ENCODE measurements around the gene GARNL3.

Gene GARNL3

GRCh38 chr9:127219520-127219919, 45.1 kb upstream of the GARNL3 start:
- TF ChIP-seq CTCF (IDR thresholded peaks at IDR 0.05; ENCODE audit: low read depth, low read length, missing control alignments): no peak
- no peak overlapping the region for H3K4me3 ChIP-seq (replicated peaks; ENCODE audit: low read depth, low read length)
- no peak for DNase-seq (ENCODE audit: extremely low read depth, low read depth)

- DNase-seq (ENCODE audit: extremely low read depth, low read depth): no peak
- TF ChIP-seq CTCF (IDR thresholded peaks at IDR 0.05; ENCODE audit: low read depth, low read length, missing control alignments): no peak
These were observed 42.9 kb upstream of the GARNL3 start for GRCh38 chr9:127221695-127222094.

GRCh38 chr9:127222388-127223095, 42.0 kb upstream of the GARNL3 start:
- DNase-seq (ENCODE audit: extremely low read depth, low read depth): no peak
- H3K4me3 ChIP-seq (replicated peaks; ENCODE audit: low read depth, low read length): no peak overlapping the region
- no peak for TF ChIP-seq CTCF (IDR thresholded peaks at IDR 0.05; ENCODE audit: low read depth, low read length, missing control alignments)

More at GRCh38 chr9:127221695-127222094, 42.9 kb upstream of the GARNL3 start:
- no peak overlapping the region for H3K4me3 ChIP-seq (replicated peaks; ENCODE audit: low read depth, low read length)

GRCh38 chr9:127223266-127223665, 41.3 kb upstream of the GARNL3 start:
- no peak overlapping the region for H3K4me3 ChIP-seq (replicated peaks; ENCODE audit: low read depth, low read length)
- TF ChIP-seq CTCF (IDR thresholded peaks at IDR 0.05; ENCODE audit: low read depth, low read length, missing control alignments): no peak
- no peak for DNase-seq (ENCODE audit: extremely low read depth, low read depth)

- TF ChIP-seq CTCF (IDR thresholded peaks at IDR 0.05; ENCODE audit: low read depth, low read length, missing control alignments): no peak
- no peak for DNase-seq (ENCODE audit: extremely low read depth, low read depth)
- no peak overlapping the region for H3K4me3 ChIP-seq (replicated peaks; ENCODE audit: low read depth, low read length)
These were observed 40.8 kb upstream of the GARNL3 start for GRCh38 chr9:127223810-127224177.

- peak overlapping the region; percentile 41 for H3K4me3 ChIP-seq (replicated peaks; ENCODE audit: low read depth, low read length)
These were observed 40.2 kb upstream of the GARNL3 start for GRCh38 chr9:127224178-127224882.

More at GRCh38 chr9:127224178-127224882, 40.2 kb upstream of the GARNL3 start:
- TF ChIP-seq CTCF (IDR thresholded peaks at IDR 0.05; ENCODE audit: low read depth, low read length, missing control alignments): peak; percentile 21
- peak; percentile 47 for DNase-seq (ENCODE audit: extremely low read depth, low read depth)
